Activated naive CD4-positive, alpha-beta T cell treated with anti-CD3 and anti-CD28 coated beads, Interleukin-2, amount 50 U/mL, for 24 hours (primary cell): ENCODE results near the gene AFP.
"Not testable (repeated sequence)": the region's sequence is repeated elsewhere in the genome, so short reads cannot be mapped to it uniquely, and the experiment has no call there.

Source experiments
- H3K27ac Mint-ChIP-seq: one replicate; pipeline ENCODE4 v1.8.0; 2021; ENCODE audit warnings: mild to moderate bottlenecking, mixed read lengths
- H3K27me3 Mint-ChIP-seq: one replicate; pipeline ENCODE4 v1.8.0; 2021; ENCODE audit warnings: mixed read lengths
- H3K36me3 Mint-ChIP-seq: one replicate; pipeline ENCODE4 v1.8.0; 2021; ENCODE audit warnings: mixed read lengths
- H3K4me1 Mint-ChIP-seq: one replicate; pipeline ENCODE4 v1.8.0; 2021; ENCODE audit warnings: mixed read lengths
- H3K4me3 Mint-ChIP-seq: one replicate; pipeline ENCODE4 v1.8.0; 2021; ENCODE audit warnings: mild to moderate bottlenecking, mixed read lengths
- H3K9me3 Mint-ChIP-seq: one replicate; pipeline ENCODE4 v1.8.0; 2021; ENCODE audit warnings: mixed read lengths

AFP gene

DNA sequence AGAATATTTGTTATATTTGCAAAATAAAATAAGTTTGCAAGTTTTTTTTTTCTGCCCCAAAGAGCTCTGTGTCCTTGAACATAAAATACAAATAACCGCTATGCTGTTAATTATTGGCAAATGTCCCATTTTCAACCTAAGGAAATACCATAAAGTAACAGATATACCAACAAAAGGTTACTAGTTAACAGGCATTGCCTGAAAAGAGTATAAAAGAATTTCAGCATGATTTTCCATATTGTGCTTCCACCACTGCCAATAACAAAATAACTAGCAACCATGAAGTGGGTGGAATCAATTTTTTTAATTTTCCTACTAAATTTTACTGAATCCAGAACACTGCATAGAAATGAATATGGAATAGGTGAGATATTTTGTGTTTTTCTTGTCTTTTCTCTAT, at the start of gene AFP:
TSS of gene AFP (plus strand) at position 238 of the 400 bp plus-strand sequence. CDS start at position 280, 42 bp downstream.
- no peaks in the 10 kb centered on the region for H3K4me1 Mint-ChIP-seq
- H3K27ac Mint-ChIP-seq: no peak within 1 kb of the TSS
- peaks cover 11% of the 10 kb centered on the region for H3K27me3 Mint-ChIP-seq
- H3K4me3 Mint-ChIP-seq: no peak within 1 kb of the TSS
- H3K36me3 Mint-ChIP-seq: no peaks in the 10 kb centered on the region
- H3K9me3 Mint-ChIP-seq: no peaks in the 10 kb centered on the region

DNA sequence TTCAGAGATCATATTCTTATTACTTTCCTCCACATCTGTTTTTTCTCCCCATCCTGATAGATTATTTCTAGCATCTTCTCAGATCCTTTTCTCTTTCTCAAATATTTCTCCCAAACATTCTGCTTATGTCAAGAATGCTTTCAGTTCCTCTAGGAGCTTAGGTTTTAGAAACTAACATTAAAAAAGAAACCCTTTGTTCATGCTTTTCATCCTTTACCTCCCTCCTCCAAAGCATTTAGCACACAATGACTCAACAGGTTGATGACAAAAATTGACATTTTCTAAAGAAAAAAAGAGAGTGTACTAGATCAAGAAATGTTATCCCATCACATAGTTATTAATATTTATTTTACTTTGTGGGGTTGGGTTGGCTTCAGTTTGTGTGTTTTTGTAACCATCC, 48.5 kb upstream of the AFP start:
- H3K9me3 Mint-ChIP-seq: no peaks in the 10 kb centered on the region
- H3K27me3 Mint-ChIP-seq: peaks cover 8% of the 10 kb centered on the region
- no peaks in the 10 kb centered on the region for H3K4me1 Mint-ChIP-seq
- H3K36me3 Mint-ChIP-seq: no peaks in the 10 kb centered on the region
- no peak overlapping the region for H3K27ac Mint-ChIP-seq
- H3K4me3 Mint-ChIP-seq: no peak overlapping the region

DNA sequence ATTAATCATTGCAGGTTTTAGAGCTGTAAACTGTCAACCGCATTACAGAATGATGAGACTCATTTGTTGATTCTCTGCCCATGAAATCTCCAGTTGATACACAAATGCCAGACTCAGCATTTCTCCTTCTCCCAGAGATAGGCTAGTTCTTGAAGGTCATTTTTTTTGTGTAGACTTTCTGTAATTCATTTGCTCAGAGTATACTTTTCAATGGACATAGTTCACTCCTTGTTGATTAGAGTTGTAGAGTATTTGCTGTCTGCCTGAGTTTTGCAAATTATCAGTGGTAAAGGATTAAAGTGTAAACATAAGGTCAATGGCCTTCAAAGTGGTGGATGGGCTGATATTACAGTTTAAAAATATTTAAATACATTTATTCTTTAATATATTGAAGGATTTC, 47.1 kb upstream of the AFP start:
- no peaks in the 10 kb centered on the region for H3K36me3 Mint-ChIP-seq
- H3K27me3 Mint-ChIP-seq: peaks cover 8% of the 10 kb centered on the region
- no peaks in the 10 kb centered on the region for H3K9me3 Mint-ChIP-seq
- H3K4me3 Mint-ChIP-seq: no peak overlapping the region
- no peak overlapping the region for H3K27ac Mint-ChIP-seq
- no peaks in the 10 kb centered on the region for H3K4me1 Mint-ChIP-seq

DNA sequence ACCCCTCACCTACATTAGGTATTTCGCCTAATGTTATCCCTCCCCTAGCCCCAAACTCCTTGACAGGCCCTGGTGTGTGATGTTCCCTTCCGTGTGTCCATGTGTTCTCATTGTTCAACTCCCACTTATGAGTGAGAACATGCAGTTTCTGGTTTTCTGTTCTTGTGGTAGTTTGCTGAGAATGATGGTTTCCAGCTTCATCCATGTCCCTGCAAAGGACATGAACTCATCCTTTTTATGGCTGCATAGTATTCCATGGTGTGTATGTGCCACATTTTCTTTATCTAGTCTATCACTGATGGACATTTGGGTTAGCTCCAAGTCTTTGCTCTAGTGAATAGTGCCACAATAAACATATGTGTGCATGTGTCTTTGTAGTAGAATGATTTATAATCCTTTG, 46.4 kb upstream of the AFP start:
- H3K9me3 Mint-ChIP-seq, H3K36me3 Mint-ChIP-seq, H3K4me1 Mint-ChIP-seq, H3K27me3 Mint-ChIP-seq, H3K27ac Mint-ChIP-seq, H3K4me3 Mint-ChIP-seq: not testable (repeated sequence)

DNA sequence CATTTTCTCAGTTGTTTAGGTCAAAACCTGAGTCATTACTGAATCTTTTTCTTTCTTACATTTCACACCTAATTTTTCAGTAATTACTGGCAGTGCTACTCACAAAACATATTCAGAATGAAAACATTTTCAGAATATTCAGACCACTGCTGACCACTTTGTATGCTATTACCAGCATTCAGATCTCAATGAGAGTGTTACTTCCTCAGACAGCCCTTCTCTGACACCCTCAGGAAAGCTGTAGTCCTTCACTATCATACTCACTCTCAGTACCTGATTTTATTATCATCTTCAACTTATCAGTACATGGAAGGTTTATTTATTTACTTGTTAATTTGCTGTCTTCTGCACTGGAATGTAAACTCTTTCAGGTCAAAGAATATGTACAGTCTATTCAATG, 44.2 kb upstream of the AFP start:
- no peaks in the 10 kb centered on the region for H3K36me3 Mint-ChIP-seq
- H3K4me1 Mint-ChIP-seq: no peaks in the 10 kb centered on the region
- H3K4me3 Mint-ChIP-seq: no peak overlapping the region
- peaks cover 5% of the 10 kb centered on the region for H3K27me3 Mint-ChIP-seq
- H3K9me3 Mint-ChIP-seq: no peaks in the 10 kb centered on the region
- H3K27ac Mint-ChIP-seq: no peak overlapping the region

DNA sequence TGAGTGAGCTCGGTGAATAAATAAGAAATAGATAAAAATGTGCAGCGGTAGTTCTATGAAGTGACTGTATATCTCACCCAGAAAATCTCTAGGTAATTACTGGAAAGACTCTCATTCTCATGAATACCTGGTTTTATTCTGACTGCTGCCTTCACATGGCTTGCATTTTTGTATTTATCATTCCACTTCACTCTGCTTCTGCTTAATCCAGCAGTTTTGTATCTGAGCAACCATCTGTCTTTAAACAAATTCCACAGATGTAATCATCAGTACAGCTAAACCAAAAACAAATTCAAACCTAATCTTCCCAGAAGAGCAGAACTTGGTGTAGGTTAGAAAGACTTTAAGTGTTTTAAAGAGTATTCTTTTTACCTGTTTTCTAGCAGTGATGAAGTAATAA, 43.1 kb upstream of the AFP start:
- no peaks in the 10 kb centered on the region for H3K36me3 Mint-ChIP-seq
- no peak overlapping the region for H3K27ac Mint-ChIP-seq
- no peak overlapping the region for H3K4me3 Mint-ChIP-seq
- H3K4me1 Mint-ChIP-seq: no peaks in the 10 kb centered on the region
- H3K27me3 Mint-ChIP-seq: peaks cover 3% of the 10 kb centered on the region
- H3K9me3 Mint-ChIP-seq: no peaks in the 10 kb centered on the region

DNA sequence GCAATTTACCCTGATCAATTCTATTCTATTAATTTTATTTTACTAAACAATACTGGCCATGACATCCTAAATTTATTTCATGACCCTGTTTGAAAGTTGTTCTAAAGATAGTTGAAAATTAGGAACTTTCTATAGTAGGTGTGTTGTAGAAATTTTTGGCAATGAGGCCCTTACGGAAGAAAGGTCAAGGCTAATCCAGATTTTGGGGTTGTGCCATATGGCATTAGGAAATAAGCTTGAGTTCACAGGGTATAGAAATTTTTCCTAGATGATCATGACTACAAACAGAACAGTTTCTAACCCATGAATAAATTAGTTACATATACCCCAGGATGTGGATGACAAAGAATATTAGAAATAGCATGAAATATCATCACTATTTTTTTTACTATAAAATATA, 39.7 kb upstream of the AFP start:
- no peak overlapping the region for H3K4me3 Mint-ChIP-seq
- peaks cover 2% of the 10 kb centered on the region for H3K27me3 Mint-ChIP-seq
- H3K9me3 Mint-ChIP-seq: no peaks in the 10 kb centered on the region
- H3K36me3 Mint-ChIP-seq: no peaks in the 10 kb centered on the region
- H3K4me1 Mint-ChIP-seq: no peaks in the 10 kb centered on the region
- no peak overlapping the region for H3K27ac Mint-ChIP-seq

DNA sequence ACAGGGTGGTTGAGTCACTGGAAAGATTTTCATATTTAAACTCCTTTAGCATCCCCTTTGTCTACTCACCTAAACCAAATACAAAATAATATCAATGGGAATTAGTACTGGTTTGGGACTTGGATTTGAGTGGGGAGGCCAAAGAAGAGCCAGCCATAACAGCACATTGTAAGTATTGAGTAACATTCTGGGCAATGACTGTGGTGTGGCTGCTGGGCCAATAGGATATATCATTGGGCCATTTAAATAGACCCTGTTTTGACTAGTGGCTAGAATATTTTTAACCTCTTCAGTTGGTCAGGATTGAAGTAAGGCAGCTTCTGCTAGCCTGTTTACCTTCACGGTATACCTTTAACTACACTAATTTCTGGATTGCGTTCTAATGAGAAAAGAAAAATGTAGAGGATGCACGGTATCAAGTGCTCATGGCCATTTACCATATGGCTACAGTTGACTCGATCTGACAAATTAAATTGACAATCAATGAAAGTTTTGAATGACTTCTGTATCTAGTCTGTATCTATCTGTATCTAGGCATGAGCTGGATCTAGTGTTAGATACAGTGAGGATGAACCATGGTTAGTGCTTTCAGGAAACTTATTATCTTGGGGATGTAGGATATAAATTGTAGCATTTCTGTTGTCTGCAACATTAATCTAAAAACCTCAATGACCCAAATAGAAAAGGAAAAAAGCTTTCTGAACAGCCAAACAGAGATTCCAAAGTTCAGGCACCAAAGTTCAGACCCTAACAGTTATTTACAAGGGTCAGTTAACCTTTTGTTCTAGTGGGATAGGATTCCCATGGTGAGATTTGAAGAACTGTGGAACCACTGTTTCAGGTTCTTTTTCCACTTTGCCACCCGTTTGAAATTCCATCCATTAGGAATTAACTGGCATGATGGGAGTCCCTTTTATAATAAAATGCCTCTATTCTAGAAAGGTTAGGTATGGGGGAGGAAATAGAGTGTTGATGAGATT, 38.7 kb upstream of the AFP start:
- Mint-ChIP-seq H3K36me3 (no peaks in the 10 kb centered on the region), H3K9me3 (no peaks in the 10 kb centered on the region), H3K4me1 (no peaks in the 10 kb centered on the region), H3K27ac (no peak overlapping the region), H3K4me3 (no peak overlapping the region), H3K27me3 (peaks cover 1% of the 10 kb centered on the region)

DNA sequence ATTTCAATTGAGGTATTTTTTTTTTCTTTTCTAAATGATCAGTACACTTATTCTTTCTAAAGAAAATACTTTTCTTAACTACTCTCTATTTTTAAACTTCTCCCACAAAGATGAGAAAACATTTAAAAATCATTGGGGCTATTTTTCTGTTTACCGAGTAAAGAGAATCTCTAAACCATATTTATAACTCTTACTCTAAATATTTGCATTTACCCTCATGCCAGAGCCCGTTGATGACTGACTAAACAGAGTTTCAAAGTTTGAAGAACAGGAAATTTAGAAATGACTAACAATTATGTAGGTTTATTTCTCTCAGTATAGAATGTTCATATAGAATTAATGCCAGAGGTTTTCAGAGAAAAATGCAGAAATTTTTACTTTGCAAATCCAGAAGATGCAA, 34.6 kb upstream of the AFP start:
- Mint-ChIP-seq H3K27me3 (no peaks in the 10 kb centered on the region), H3K9me3 (no peaks in the 10 kb centered on the region), H3K4me3 (no peak overlapping the region)

DNA sequence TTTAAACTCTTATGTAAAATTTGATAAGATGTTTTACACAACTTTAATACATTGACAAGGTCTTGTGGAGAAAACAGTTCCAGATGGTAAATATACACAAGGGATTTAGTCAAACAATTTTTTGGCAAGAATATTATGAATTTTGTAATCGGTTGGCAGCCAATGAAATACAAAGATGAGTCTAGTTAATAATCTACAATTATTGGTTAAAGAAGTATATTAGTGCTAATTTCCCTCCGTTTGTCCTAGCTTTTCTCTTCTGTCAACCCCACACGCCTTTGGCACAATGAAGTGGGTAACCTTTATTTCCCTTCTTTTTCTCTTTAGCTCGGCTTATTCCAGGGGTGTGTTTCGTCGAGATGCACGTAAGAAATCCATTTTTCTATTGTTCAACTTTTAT, 32.0 kb upstream of the AFP start, which contains the start of gene ALB:
TSS of gene ALB (plus strand) at position 246 of the 400 bp plus-strand sequence. CDS start at position 287, 41 bp downstream.
- Mint-ChIP-seq H3K27me3 (no peaks in the 10 kb centered on the region), H3K4me3 (no peak within 1 kb of the TSS), H3K36me3 (no peaks in the 10 kb centered on the region), H3K4me1 (no peaks in the 10 kb centered on the region), H3K27ac (no peak within 1 kb of the TSS), H3K9me3 (no peaks in the 10 kb centered on the region)

More for the DNA sequence above, 34.6 kb upstream of the AFP start:
- Mint-ChIP-seq H3K36me3 (no peaks in the 10 kb centered on the region), H3K4me1 (no peaks in the 10 kb centered on the region), H3K27ac (no peak overlapping the region)

DNA sequence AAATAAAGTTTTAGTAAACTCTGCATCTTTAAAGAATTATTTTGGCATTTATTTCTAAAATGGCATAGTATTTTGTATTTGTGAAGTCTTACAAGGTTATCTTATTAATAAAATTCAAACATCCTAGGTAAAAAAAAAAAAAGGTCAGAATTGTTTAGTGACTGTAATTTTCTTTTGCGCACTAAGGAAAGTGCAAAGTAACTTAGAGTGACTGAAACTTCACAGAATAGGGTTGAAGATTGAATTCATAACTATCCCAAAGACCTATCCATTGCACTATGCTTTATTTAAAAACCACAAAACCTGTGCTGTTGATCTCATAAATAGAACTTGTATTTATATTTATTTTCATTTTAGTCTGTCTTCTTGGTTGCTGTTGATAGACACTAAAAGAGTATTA, 31.6 kb upstream of the AFP start:
- Mint-ChIP-seq H3K36me3 (no peaks in the 10 kb centered on the region), H3K9me3 (no peaks in the 10 kb centered on the region), H3K27ac (no peak overlapping the region), H3K4me3 (no peak overlapping the region), H3K27me3 (no peaks in the 10 kb centered on the region), H3K4me1 (no peaks in the 10 kb centered on the region)

DNA sequence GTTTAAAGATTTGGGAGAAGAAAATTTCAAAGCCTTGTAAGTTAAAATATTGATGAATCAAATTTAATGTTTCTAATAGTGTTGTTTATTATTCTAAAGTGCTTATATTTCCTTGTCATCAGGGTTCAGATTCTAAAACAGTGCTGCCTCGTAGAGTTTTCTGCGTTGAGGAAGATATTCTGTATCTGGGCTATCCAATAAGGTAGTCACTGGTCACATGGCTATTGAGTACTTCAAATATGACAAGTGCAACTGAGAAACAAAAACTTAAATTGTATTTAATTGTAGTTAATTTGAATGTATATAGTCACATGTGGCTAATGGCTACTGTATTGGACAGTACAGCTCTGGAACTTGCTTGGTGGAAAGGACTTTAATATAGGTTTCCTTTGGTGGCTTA, 30.9 kb upstream of the AFP start:
- Mint-ChIP-seq H3K27ac (no peak overlapping the region), H3K4me1 (no peaks in the 10 kb centered on the region), H3K27me3 (no peaks in the 10 kb centered on the region), H3K36me3 (no peaks in the 10 kb centered on the region), H3K9me3 (no peaks in the 10 kb centered on the region), H3K4me3 (no peak overlapping the region)

DNA sequence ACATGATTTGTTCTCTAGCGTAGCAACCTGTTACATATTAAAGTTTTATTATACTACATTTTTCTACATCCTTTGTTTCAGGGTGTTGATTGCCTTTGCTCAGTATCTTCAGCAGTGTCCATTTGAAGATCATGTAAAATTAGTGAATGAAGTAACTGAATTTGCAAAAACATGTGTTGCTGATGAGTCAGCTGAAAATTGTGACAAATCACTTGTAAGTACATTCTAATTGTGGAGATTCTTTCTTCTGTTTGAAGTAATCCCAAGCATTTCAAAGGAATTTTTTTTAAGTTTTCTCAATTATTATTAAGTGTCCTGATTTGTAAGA, 29.5 kb upstream of the AFP start:
- Mint-ChIP-seq H3K27me3 (no peaks in the 10 kb centered on the region), H3K27ac (no peak overlapping the region), H3K9me3 (no peaks in the 10 kb centered on the region), H3K36me3 (no peaks in the 10 kb centered on the region), H3K4me3 (no peak overlapping the region), H3K4me1 (no peaks in the 10 kb centered on the region)

DNA sequence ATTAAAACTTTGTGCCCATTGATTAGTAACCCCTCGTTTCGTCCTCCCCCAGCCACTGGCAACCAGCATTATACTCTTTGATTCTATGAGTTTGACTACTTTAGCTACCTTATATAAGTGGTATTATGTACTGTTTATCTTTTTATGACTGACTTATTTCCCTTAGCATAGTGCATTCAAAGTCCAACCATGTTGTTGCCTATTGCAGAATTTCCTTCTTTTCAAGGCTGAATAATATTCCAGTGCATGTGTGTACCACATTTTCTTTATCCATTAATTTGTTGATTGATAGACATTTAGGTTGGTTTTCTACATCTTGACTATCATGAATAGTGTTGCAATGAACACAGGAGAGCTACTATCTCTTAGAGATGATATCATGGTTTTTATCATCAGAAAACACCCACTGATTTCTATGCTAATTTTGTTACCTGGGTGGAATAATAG, 28.8 kb upstream of the AFP start:
- Mint-ChIP-seq H3K4me3 (no peak overlapping the region), H3K27me3 (no peaks in the 10 kb centered on the region), H3K36me3 (no peaks in the 10 kb centered on the region), H3K4me1 (no peaks in the 10 kb centered on the region), H3K9me3 (no peaks in the 10 kb centered on the region), H3K27ac (no peak overlapping the region)

DNA sequence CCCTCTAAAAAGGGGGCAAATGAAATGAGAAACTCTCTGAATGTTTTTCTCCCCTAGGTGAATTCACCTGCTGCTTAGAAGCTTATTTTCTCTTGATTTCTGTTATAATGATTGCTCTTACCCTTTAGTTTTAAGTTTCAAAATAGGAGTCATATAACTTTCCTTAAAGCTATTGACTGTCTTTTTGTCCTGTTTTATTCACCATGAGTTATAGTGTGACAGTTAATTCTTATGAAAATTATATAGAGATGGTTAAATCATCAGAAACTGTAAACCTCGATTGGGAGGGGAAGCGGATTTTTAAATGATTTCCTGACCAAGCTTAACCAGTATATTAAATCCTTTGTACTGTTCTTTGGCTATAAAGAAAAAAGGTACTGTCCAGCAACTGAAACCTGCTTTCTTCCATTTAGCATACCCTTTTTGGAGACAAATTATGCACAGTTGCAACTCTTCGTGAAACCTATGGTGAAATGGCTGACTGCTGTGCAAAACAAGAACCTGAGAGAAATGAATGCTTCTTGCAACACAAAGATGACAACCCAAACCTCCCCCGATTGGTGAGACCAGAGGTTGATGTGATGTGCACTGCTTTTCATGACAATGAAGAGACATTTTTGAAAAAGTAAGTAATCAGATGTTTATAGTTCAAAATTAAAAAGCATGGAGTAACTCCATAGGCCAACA, 27.7 kb upstream of the AFP start:
- no peak overlapping the region for H3K4me3 Mint-ChIP-seq
- H3K27ac Mint-ChIP-seq: no peak overlapping the region
- H3K36me3 Mint-ChIP-seq: no peaks in the 10 kb centered on the region
- H3K9me3 Mint-ChIP-seq: no peaks in the 10 kb centered on the region
- no peaks in the 10 kb centered on the region for H3K27me3 Mint-ChIP-seq
- H3K4me1 Mint-ChIP-seq: no peaks in the 10 kb centered on the region
